Esophagus (tissue), 2 donors: Measurements from ENCODE around the gene S100A16. TPM values are rescaled to one million over a fixed set of nuclear protein-coding genes. Genes with fewer than 3 reads are reported as not detected.
"Not testable (repeated sequence)": the region's sequence is repeated elsewhere in the genome, so short reads cannot be mapped to it uniquely, and the experiment has no call there.

ENCODE experiments used
- H3K27ac ChIP-seq, 2 donors: one replicate each; pipeline ENCODE4 v1.5.1; 2013; ENCODE audit warnings: low read depth in 2 of 2, mild to moderate bottlenecking in 2 of 2, inconsistent platforms in 1 of 2, low read length in 1 of 2, moderate library complexity in 1 of 2
- H3K27me3 ChIP-seq, 2 donors: one replicate each; pipeline ENCODE4 v1.6.1; 2013; ENCODE audit warnings: low read length in 2 of 2, control low read depth in 1 of 2, mild to moderate bottlenecking in 1 of 2; ENCODE audit not compliant: insufficient read depth in 2 of 2, control insufficient read depth in 1 of 2
- H3K36me3 ChIP-seq, 2 donors: one replicate each; pipeline ENCODE4 v1.6.1; 2013; ENCODE audit warnings: low read length in 1 of 2; ENCODE audit not compliant: control insufficient read depth in 2 of 2, insufficient read depth in 2 of 2
- H3K4me1 ChIP-seq, 2 donors: one replicate each; pipeline ENCODE4 v1.6.1; 2013; ENCODE audit warnings: low read length in 1 of 2; ENCODE audit not compliant: control insufficient read depth in 2 of 2, insufficient read depth in 2 of 2
- H3K4me3 ChIP-seq, 2 donors: one replicate each; pipeline ENCODE4 v1.5.1; 2013; ENCODE audit warnings: low read length in 2 of 2, mild to moderate bottlenecking in 2 of 2, low read depth in 1 of 2, moderate library complexity in 1 of 2
- H3K9me3 ChIP-seq, 2 donors: one replicate each; pipeline ENCODE4 v1.6.1; 2013; ENCODE audit warnings: mild to moderate bottlenecking in 2 of 2, low read depth in 1 of 2, low read length in 1 of 2, moderate library complexity in 1 of 2; ENCODE audit not compliant: control insufficient read depth in 2 of 2, insufficient read depth in 1 of 2
- WGBS, 2 donors: extraction: QIAGEN DNeasy Blood & Tissue Kit; methylation state at CpG; one replicate each; pipeline ENCODE4 v1.1.7; 2013; 5-methylcytosine and 5-hydroxymethylcytosine counted together
- polyA plus RNA-seq, 2 donors: library from polyadenylated mRNA; stranded (reverse); fragments of 200-250 nt; gene quantifications; one replicate each; pipeline ENCODE4 v1.2.3, GENCODE V29; 2013
- donor health status: healthy with polysubstance abuse.
- donor health status: Bipolar disorder and iron deficiency.

S100A16 gene
- polyA plus RNA-seq, 2 donors: 2,016 to 2,151 TPM

- H3K9me3 ChIP-seq, H3K4me3 ChIP-seq, H3K27me3 ChIP-seq, H3K4me1 ChIP-seq: not testable (repeated sequence)
- Histone ChIP-seq H3K27ac (peak overlapping the region in 1 of 2 donors; percentile 18), H3K36me3 (peaks cover 25 to 39% of the 10 kb centered on the region in 2 donors)
- 91 to 98% methylated on average over 5 of the region's 5 CpGs for WGBS, 2 donors
Observed at GRCh38 chr1:153640213-153640612, 27.3 kb upstream of the S100A16 start.

DNA sequence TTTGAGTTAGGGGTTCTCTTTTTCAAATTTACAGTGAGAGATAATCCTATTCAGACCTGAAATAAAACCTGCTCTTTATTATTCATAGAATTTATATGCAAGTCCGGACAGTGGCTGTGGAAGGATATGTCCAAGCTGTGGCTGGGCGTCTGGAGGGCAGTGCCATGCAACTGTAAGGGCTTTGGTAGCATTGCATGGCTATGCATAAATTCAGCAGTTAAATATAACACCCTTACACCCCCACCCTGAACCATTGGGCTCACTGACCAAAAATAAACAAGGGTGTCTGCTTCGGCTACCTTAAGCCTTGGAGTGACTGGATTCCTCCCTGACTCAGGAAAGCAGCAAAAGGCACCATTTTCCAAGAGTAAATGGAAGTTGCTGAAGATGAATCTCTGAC is 26.3 kb upstream of the S100A16 start:
- WGBS, 2 donors: 80% methylated on average over 3 of the region's 3 CpGs

DNA sequence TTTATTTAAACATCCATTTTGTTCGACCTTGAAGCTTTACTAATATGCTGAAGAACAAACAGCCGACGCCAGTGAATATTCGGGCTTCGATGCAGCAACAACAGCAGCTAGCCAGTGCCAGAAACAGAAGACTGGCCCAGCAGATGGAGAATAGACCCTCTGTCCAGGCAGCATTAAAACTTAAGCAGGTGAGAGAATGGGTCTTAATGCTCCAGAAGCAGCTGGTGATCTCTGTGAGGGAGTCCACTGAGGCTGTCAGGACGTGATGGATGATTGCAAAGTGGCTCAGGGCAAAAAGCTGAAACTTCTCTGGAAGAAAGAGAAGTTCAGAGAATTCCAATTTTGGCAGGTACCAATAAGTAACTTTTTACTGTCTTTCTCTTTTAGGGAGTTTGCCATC is 25.3 kb upstream of the S100A16 start:
- 64 to 82% methylated on average over 6 of the region's 6 CpGs for WGBS, 2 donors
- Histone ChIP-seq H3K4me1 (peaks cover 0 to 3% of the 10 kb centered on the region in 2 donors), H3K27ac (no peak overlapping the region), H3K4me3 (no peak overlapping the region), H3K36me3 (peaks cover 21 to 34% of the 10 kb centered on the region in 2 donors), H3K9me3 (no peaks in the 10 kb centered on the region), H3K27me3 (no peaks in the 10 kb centered on the region)

More for the DNA sequence above, 26.3 kb upstream of the S100A16 start:
- Histone ChIP-seq H3K4me3 (no peak overlapping the region), H3K27me3 (no peaks in the 10 kb centered on the region), H3K27ac (no peak overlapping the region), H3K9me3 (no peaks in the 10 kb centered on the region), H3K4me1 (no peaks in the 10 kb centered on the region), H3K36me3 (peaks cover 21 to 34% of the 10 kb centered on the region in 2 donors)

DNA sequence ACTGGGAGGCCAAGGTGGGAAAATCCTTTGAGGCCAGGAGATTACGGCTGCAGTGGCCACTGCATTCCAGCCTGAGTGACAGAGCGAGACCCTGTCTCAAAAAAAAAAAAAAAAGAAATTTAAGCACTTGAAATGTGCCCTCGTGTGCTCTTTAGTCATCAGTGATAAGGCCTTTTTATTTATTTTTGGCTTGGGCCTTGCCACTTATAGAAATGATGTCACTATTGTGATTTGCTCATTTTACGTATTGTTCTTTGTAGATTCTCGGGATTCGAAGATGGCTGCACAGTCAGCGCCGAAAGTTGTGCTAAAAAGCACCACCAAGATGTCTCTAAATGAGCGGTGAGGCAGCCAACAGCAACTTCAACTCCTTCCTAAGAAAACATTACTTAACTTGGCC is 23.4 kb upstream of the S100A16 start:
- H3K4me3 ChIP-seq: no peak overlapping the region
- H3K36me3 ChIP-seq: peaks cover 10 to 24% of the 10 kb centered on the region in 2 donors
- 93 to 95% methylated on average over 9 of the region's 9 CpGs for WGBS, 2 donors
- peaks cover 0 to 4% of the 10 kb centered on the region in 2 donors for H3K4me1 ChIP-seq
- H3K27me3 ChIP-seq: no peaks in the 10 kb centered on the region
- peak overlapping the region; percentile 14 to 42 for H3K27ac ChIP-seq
- no peaks in the 10 kb centered on the region for H3K9me3 ChIP-seq

GRCh38 chr1:153635872-153636271 is 22.9 kb upstream of the S100A16 start:
- H3K27ac ChIP-seq: peak overlapping the region; percentile 14 to 42
- H3K4me1 ChIP-seq: peaks cover 0 to 4% of the 10 kb centered on the region in 2 donors

DNA sequence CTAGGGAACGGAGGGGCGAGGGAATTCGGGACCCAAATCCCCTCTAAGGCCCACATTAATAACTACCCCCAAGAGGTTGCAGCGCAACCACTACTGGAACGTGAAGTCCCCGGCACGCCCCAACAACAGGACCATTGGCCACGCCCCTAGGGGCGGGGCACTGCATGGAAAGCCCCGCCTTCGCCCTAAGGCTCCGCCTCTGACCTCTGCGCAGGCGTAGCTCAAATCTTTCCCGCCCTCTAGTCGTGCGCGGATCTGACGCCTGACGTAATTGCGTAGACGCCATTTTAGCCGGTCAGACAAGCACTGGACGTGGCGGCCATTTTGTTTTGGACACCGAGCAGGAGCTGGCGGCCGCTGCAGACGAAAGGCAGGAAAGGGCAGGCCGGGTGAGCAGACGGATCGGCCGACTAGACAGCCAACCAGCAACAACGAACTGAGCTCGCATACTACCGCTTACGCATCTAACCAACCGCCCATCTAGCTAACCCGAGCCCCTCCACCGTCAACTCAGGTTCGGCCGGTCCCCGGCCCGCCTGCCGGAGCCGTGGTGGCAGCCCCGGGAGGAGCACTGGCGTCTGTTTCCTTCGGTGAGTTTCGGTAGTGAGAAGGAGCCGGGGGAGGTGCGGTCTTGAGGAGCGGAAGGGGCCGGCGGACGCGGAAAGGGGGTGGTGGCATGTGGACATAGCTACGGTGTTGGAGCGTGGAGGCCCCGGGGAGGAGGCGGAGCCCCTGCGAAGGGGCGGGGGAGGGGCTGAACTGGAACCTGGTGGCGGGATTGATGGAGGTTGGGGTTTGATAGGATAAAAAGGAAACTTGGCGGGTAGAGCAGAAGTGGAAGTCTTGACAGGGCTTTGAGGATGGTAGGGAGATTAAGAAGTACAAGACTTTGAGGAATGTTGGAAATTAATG is 21.1 kb upstream of the S100A16 start, which contains the start of gene CHTOP:
Gene CHTOP, plus strand, starts transcription at position 313 of the 912 bp plus-strand sequence. CDS start 2,523 bp downstream, outside the sequence.
- Histone ChIP-seq H3K27me3 (no peaks in the 10 kb centered on the region), H3K36me3 (peaks cover 5 to 8% of the 10 kb centered on the region in 2 donors), H3K9me3 (no peaks in the 10 kb centered on the region), H3K4me3 (peak within 1 kb of the TSS; percentile 72 to 94), H3K4me1 (peaks cover 0 to 4% of the 10 kb centered on the region in 2 donors), H3K27ac (peak within 1 kb of the TSS; percentile 98 to 100)
- 1% methylated on average over 65 of the region's 65 CpGs for WGBS, 2 donors

More at GRCh38 chr1:153635872-153636271, 22.9 kb upstream of the S100A16 start:
- Histone ChIP-seq H3K4me3 (peak overlapping the region in 1 of 2 donors; percentile 94), H3K27me3 (no peaks in the 10 kb centered on the region), H3K36me3 (peaks cover 10 to 22% of the 10 kb centered on the region in 2 donors), H3K9me3 (no peaks in the 10 kb centered on the region)
- WGBS, 2 donors: 81 to 86% methylated on average over 7 of the region's 7 CpGs

DNA sequence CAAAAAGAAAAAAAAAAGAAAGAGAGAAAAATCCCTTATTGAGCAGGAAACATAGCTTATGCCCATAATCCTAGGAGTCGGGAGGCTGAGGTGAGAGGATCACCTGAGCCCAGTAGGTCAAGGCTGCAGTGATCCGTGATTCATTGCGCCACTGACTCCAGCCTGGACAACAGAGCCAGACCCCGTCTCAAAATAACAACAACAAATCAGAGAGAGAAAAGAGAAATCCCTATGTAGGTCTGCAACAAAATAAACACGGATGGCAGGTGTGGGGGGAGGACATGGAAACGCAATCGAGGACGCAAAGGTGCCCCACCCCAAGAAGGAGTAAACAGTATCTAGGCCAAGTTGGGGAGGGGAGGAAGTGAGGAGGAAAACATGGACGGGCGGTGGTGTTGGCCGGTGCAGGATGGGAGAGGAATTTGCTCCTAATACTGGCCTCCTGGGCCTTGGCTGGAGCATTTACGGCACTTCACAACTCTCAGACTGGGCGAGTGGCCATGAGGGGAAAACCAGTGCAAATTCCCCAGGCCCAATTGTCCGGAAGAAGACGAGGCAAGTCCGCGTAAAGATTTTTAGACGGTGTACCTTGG is 20.3 kb upstream of the S100A16 start:
- 36 to 43% methylated on average over 18 of the region's 18 CpGs for WGBS, 2 donors
- peak overlapping the region; percentile 86 to 100 for H3K27ac ChIP-seq
- H3K36me3 ChIP-seq: peaks cover 4 to 6% of the 10 kb centered on the region in 2 donors
- peak overlapping the region; percentile 38 to 49 for H3K4me3 ChIP-seq
- no peaks in the 10 kb centered on the region for H3K27me3 ChIP-seq
- no peaks in the 10 kb centered on the region for H3K9me3 ChIP-seq
- peaks cover 0 to 4% of the 10 kb centered on the region in 2 donors for H3K4me1 ChIP-seq

- H3K27ac ChIP-seq: no peak overlapping the region
- WGBS, 2 donors: 71 to 72% methylated on average over 10 of the region's 10 CpGs
Observed at GRCh38 chr1:153631047-153632022, 18.4 kb upstream of the S100A16 start.

DNA sequence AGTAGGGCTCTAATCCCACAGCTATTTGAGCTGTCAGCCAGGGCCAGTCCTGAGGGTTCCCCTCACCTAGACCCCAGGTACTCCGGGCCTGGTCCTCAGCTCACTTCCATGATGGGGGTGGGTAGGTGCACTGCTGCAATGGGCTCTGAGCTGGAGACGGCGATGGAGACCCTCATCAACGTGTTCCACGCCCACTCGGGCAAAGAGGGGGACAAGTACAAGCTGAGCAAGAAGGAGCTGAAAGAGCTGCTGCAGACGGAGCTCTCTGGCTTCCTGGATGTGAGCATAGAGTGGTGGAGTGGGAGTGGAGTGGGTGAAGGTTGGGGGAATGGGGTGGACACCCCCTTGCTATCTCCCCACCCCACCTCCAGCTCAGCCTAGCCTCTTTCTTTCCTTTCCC is 17.4 kb upstream of the S100A16 start:
- Histone ChIP-seq H3K27me3 (no peaks in the 10 kb centered on the region), H3K9me3 (no peaks in the 10 kb centered on the region), H3K36me3 (no peaks in the 10 kb centered on the region), H3K4me1 (peaks cover 0 to 11% of the 10 kb centered on the region in 2 donors), H3K27ac (no peak overlapping the region), H3K4me3 (no peak overlapping the region)
- 85 to 89% methylated on average over 7 of the region's 7 CpGs for WGBS, 2 donors

More at GRCh38 chr1:153631047-153632022, 18.4 kb upstream of the S100A16 start:
- Histone ChIP-seq H3K4me3 (no peak overlapping the region), H3K9me3 (no peaks in the 10 kb centered on the region), H3K36me3 (peaks cover 0 to 2% of the 10 kb centered on the region in 2 donors), H3K27me3 (no peaks in the 10 kb centered on the region), H3K4me1 (peaks cover 0 to 7% of the 10 kb centered on the region in 2 donors)
